ENCODE results near the gene PPP1R14B. TPM values are rescaled to one million over a fixed set of nuclear protein-coding genes. Genes with fewer than 3 reads are reported as not detected.

PPP1R14B gene
- total and polyA plus RNA-seq, 2 of the 13 experiments (the other 11 are each of a cell fraction or from before 2014, with no cell fraction given), result 110 to 148 TPM

DNA sequence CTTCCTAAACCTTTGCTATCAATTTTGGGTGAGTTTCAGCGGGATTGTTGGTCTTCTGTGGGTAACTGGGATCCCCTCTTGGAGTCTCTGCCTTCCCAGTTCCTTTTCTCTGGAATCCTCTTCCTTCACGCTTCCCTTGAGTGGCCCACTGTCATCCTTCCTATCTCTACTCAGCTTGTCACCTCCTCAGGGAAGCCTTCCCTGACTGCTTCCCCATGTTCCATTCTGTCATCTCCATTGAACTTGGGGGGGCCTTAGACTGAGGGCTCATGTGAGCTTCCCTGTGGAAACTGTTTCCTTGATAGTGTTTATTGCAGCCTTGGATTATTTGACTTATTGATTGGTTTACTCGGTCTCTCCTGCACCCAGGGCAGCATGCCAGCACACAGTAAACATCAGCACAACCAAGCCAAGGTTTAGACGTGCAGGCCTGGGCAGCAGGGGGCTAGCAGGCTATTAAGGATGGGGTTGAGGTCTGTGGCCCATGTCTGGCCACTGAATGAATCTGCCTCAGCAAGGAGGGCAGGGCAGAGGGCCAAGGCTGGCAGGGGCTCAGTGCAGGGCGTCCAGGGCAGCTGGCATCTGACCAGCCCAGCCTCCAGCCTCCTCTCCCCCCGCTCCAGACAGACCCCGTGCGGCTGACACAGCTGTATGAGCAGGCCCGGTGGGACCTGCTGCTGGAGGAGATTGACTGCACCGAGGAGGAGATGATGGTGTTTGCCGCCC lies 28.0 kb downstream of the PPP1R14B start (continued):
- TF ChIP-seq, protein P1, sequence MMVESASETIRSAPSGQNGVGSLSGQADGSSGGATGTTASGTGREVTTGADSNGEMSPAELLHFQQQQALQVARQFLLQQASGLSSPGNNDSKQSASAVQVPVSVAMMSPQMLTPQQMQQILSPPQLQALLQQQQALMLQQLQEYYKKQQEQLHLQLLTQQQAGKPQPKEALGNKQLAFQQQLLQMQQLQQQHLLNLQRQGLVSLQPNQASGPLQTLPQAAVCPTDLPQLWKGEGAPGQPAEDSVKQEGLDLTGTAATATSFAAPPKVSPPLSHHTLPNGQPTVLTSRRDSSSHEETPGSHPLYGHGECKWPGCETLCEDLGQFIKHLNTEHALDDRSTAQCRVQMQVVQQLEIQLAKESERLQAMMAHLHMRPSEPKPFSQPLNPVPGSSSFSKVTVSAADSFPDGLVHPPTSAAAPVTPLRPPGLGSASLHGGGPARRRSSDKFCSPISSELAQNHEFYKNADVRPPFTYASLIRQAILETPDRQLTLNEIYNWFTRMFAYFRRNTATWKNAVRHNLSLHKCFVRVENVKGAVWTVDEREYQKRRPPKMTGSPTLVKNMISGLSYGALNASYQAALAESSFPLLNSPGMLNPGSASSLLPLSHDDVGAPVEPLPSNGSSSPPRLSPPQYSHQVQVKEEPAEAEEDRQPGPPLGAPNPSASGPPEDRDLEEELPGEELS (CRISPR knock-in tag; IDR thresholded peaks at IDR 0.05), result peak; percentile 68
- TF ChIP-seq, protein P2, sequence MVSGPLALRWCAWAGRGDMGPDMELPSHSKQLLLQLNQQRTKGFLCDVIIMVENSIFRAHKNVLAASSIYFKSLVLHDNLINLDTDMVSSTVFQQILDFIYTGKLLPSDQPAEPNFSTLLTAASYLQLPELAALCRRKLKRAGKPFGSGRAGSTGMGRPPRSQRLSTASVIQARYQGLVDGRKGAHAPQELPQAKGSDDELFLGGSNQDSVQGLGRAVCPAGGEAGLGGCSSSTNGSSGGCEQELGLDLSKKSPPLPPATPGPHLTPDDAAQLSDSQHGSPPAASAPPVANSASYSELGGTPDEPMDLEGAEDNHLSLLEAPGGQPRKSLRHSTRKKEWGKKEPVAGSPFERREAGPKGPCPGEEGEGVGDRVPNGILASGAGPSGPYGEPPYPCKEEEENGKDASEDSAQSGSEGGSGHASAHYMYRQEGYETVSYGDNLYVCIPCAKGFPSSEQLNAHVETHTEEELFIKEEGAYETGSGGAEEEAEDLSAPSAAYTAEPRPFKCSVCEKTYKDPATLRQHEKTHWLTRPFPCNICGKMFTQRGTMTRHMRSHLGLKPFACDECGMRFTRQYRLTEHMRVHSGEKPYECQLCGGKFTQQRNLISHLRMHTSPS (CRISPR knock-in tag; IDR thresholded peaks at IDR 0.05; ENCODE audit: low read depth), result peak; percentile 92
- no peak for TF ChIP-seq KLF15 (CRISPR knock-in tag; IDR thresholded peaks at IDR 0.05; ENCODE audit: borderline replicate concordance)
- TF ChIP-seq, protein P3, sequence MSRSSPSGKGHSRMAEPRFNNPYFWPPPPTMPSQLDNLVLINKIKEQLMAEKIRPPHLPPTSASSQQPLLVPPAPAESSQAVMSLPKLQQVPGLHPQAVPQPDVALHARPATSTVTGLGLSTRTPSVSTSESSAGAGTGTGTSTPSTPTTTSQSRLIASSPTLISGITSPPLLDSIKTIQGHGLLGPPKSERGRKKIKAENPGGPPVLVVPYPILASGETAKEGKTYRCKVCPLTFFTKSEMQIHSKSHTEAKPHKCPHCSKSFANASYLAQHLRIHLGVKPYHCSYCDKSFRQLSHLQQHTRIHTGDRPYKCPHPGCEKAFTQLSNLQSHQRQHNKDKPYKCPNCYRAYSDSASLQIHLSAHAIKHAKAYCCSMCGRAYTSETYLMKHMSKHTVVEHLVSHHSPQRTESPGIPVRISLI (CRISPR knock-in tag; IDR thresholded peaks at IDR 0.05; ENCODE audit: borderline replicate concordance), result no peak
- TF ChIP-seq, protein P4, sequence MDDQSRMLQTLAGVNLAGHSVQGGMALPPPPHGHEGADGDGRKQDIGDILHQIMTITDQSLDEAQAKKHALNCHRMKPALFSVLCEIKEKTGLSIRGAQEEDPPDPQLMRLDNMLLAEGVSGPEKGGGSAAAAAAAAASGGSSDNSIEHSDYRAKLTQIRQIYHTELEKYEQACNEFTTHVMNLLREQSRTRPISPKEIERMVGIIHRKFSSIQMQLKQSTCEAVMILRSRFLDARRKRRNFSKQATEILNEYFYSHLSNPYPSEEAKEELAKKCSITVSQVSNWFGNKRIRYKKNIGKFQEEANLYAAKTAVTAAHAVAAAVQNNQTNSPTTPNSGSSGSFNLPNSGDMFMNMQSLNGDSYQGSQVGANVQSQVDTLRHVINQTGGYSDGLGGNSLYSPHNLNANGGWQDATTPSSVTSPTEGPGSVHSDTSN (CRISPR knock-in tag; IDR thresholded peaks at IDR 0.05; ENCODE audit: borderline replicate concordance), result no peak
- TF ChIP-seq, protein P5, sequence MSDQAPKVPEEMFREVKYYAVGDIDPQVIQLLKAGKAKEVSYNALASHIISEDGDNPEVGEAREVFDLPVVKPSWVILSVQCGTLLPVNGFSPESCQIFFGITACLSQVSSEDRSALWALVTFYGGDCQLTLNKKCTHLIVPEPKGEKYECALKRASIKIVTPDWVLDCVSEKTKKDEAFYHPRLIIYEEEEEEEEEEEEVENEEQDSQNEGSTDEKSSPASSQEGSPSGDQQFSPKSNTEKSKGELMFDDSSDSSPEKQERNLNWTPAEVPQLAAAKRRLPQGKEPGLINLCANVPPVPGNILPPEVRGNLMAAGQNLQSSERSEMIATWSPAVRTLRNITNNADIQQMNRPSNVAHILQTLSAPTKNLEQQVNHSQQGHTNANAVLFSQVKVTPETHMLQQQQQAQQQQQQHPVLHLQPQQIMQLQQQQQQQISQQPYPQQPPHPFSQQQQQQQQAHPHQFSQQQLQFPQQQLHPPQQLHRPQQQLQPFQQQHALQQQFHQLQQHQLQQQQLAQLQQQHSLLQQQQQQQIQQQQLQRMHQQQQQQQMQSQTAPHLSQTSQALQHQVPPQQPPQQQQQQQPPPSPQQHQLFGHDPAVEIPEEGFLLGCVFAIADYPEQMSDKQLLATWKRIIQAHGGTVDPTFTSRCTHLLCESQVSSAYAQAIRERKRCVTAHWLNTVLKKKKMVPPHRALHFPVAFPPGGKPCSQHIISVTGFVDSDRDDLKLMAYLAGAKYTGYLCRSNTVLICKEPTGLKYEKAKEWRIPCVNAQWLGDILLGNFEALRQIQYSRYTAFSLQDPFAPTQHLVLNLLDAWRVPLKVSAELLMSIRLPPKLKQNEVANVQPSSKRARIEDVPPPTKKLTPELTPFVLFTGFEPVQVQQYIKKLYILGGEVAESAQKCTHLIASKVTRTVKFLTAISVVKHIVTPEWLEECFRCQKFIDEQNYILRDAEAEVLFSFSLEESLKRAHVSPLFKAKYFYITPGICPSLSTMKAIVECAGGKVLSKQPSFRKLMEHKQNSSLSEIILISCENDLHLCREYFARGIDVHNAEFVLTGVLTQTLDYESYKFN (CRISPR knock-in tag; conservative IDR thresholded peaks at IDR 0.05), result peak; percentile 74
- TF ChIP-seq ISL2 (CRISPR knock-in tag; IDR thresholded peaks at IDR 0.05), result no peak
- TF ChIP-seq ONECUT2 (CRISPR knock-in tag; IDR thresholded peaks at IDR 0.05), result 0 out of 2 replicates have a peak, but pooled peaks have one; percentile 65
- TF ChIP-seq ZNF3 (CRISPR knock-in tag; IDR thresholded peaks at IDR 0.05), result no peak
- no peak for TF ChIP-seq FOXP1 (IDR thresholded peaks at IDR 0.05)
- peak; percentile 91 for TF ChIP-seq FOXP1 (CRISPR knock-in tag; IDR thresholded peaks at IDR 0.05)
- no peak for TF ChIP-seq ETV6 (CRISPR knock-in tag; conservative IDR thresholded peaks at IDR 0.05)
- no peak for TF ChIP-seq PCBP2 (optimal IDR thresholded peaks at IDR 0.05; ENCODE audit: low read depth, low read length, poor library complexity, severe bottlenecking)
- no peak for TF ChIP-seq ZNF121 (CRISPR knock-in tag; IDR thresholded peaks at IDR 0.05)
- no peak for TF ChIP-seq ZNF749 (CRISPR knock-in tag; IDR thresholded peaks at IDR 0.05; ENCODE audit: borderline replicate concordance)
- TF ChIP-seq ZNF292 (CRISPR knock-in tag; IDR thresholded peaks at IDR 0.05; ENCODE audit: borderline replicate concordance, low read depth), result no peak
- TF ChIP-seq SRSF1 (optimal IDR thresholded peaks at IDR 0.05; ENCODE audit: low read depth, low read length), result no peak
- TF ChIP-seq ZNF816 (CRISPR knock-in tag; IDR thresholded peaks at IDR 0.05; ENCODE audit: borderline replicate concordance), result no peak
- TF ChIP-seq ZBTB3 (CRISPR knock-in tag; IDR thresholded peaks at IDR 0.05; ENCODE audit: borderline replicate concordance, low read depth), result no peak

All from HepG2 (cell line).